PC-3 (cell line): Measurements from ENCODE around the gene CTSA.

ENCODE experiments used
- CTCF ChIP-seq: fragments of 300-600 bp; sonication (generic); conservative IDR thresholded peaks from 2 replicates; pipeline ENCODE4 v1.5.1; 2017; ENCODE audit warnings: antibody characterized with exemption, low read depth, mild to moderate bottlenecking, low read length
- EZH2 ChIP-seq: fragments of 300-600 bp; sonication (generic); IDR thresholded peaks from one replicate; pipeline ENCODE4 v1.6.1; 2017; ENCODE audit warnings: antibody characterized with exemption, mild to moderate bottlenecking, low read length; ENCODE audit not compliant: unreplicated experiment

GRCh38 chr20:45924391-45925261 is 33.5 kb downstream of the CTSA start:
- TF ChIP-seq CTCF (no peak), EZH2 (no peak)
